KOPT-K1 (cell line): ENCODE results near the gene NT5DC3.

Experiments used
- H3K27ac ChIP-seq: fragments of 200-600 bp; sonication (generic); 2 replicates; pipeline ENCODE4 v1.5.1; 2016; ENCODE audit warnings: antibody characterized with exemption, mild to moderate bottlenecking, low read depth, low read length; ENCODE audit not compliant: poor library complexity, severe bottlenecking
- H3K36me3 ChIP-seq: fragments of 200-600 bp; sonication (generic); 2 replicates; pipeline ENCODE4 v1.5.1; 2017; ENCODE audit warnings: antibody characterized with exemption, mild to moderate bottlenecking, low read length, moderate library complexity; ENCODE audit not compliant: insufficient read depth
- H3K9me3 ChIP-seq: fragments of 200-600 bp; sonication (generic); 2 replicates; pipeline ENCODE4 v1.5.1; 2017; ENCODE audit warnings: antibody characterized with exemption, low read length, mild to moderate bottlenecking; ENCODE audit not compliant: insufficient read depth, poor library complexity, severe bottlenecking

Gene NT5DC3

GRCh38 chr12:103798586-103798985 is 42.4 kb downstream of the NT5DC3 start:
- Histone ChIP-seq H3K9me3 (no peaks in the 10 kb centered on the region), H3K36me3 (peaks cover 4% of the 10 kb centered on the region), H3K27ac (no peak overlapping the region)

- Histone ChIP-seq H3K36me3 (peaks cover 25% of the 10 kb centered on the region), H3K27ac (no peak overlapping the region), H3K9me3 (no peaks in the 10 kb centered on the region)
Measured at GRCh38 chr12:103794309-103795213, 46.5 kb downstream of the NT5DC3 start.

GRCh38 chr12:103793512-103794045 is 47.5 kb downstream of the NT5DC3 start:
- H3K36me3 ChIP-seq, result peaks cover 25% of the 10 kb centered on the region
- H3K27ac ChIP-seq, result no peak overlapping the region
- H3K9me3 ChIP-seq, result no peaks in the 10 kb centered on the region

GRCh38 chr12:103793046-103793445 is 48.0 kb downstream of the NT5DC3 start:
- no peak overlapping the region for H3K27ac ChIP-seq

GRCh38 chr12:103791350-103791920 is 49.6 kb downstream of the NT5DC3 start:
- Histone ChIP-seq H3K36me3 (peaks cover 25% of the 10 kb centered on the region), H3K27ac (no peak overlapping the region), H3K9me3 (no peaks in the 10 kb centered on the region)

More at GRCh38 chr12:103793046-103793445, 48.0 kb downstream of the NT5DC3 start:
- H3K9me3 ChIP-seq, result no peaks in the 10 kb centered on the region
- peaks cover 25% of the 10 kb centered on the region for H3K36me3 ChIP-seq

- no peaks in the 10 kb centered on the region for H3K9me3 ChIP-seq
- H3K27ac ChIP-seq, result no peak overlapping the region
- peaks cover 26% of the 10 kb centered on the region for H3K36me3 ChIP-seq
Measured at GRCh38 chr12:103786201-103786600, 54.8 kb downstream of the NT5DC3 start.

- H3K9me3 ChIP-seq, result no peaks in the 10 kb centered on the region
- H3K27ac ChIP-seq, result no peak overlapping the region
- peaks cover 26% of the 10 kb centered on the region for H3K36me3 ChIP-seq
Measured at GRCh38 chr12:103785243-103786031, 55.6 kb downstream of the NT5DC3 start.

GRCh38 chr12:103783744-103784664 is 57.0 kb downstream of the NT5DC3 start:
- H3K27ac ChIP-seq, result no peak overlapping the region
- H3K9me3 ChIP-seq, result no peaks in the 10 kb centered on the region
- peaks cover 38% of the 10 kb centered on the region for H3K36me3 ChIP-seq

GRCh38 chr12:103782399-103782798 is 58.6 kb downstream of the NT5DC3 start:
- H3K36me3 ChIP-seq, result peaks cover 52% of the 10 kb centered on the region
- H3K9me3 ChIP-seq, result no peaks in the 10 kb centered on the region
- H3K27ac ChIP-seq, result no peak overlapping the region

GRCh38 chr12:103780992-103781391 is 60.0 kb downstream of the NT5DC3 start:
- H3K27ac ChIP-seq, result no peak overlapping the region
- no peaks in the 10 kb centered on the region for H3K9me3 ChIP-seq
- peaks cover 63% of the 10 kb centered on the region for H3K36me3 ChIP-seq

- no peaks in the 10 kb centered on the region for H3K9me3 ChIP-seq
- peaks cover 61% of the 10 kb centered on the region for H3K36me3 ChIP-seq
- H3K27ac ChIP-seq, result no peak overlapping the region
Measured at GRCh38 chr12:103780093-103780440, 61.0 kb downstream of the NT5DC3 start.

- Histone ChIP-seq H3K36me3 (peaks cover 55% of the 10 kb centered on the region), H3K27ac (no peak overlapping the region), H3K9me3 (no peaks in the 10 kb centered on the region)
Measured at GRCh38 chr12:103779410-103780092, 61.5 kb downstream of the NT5DC3 start.

GRCh38 chr12:103778781-103779180 is 62.3 kb downstream of the NT5DC3 start:
- Histone ChIP-seq H3K27ac (no peak overlapping the region), H3K36me3 (peaks cover 48% of the 10 kb centered on the region), H3K9me3 (no peaks in the 10 kb centered on the region)
